OCI-LY3 (cell line): ENCODE data around the gene ATP13A2.

Source experiments
- EZH2phosphoT487 ChIP-seq: fragments of 200-600 bp; shearing (Covaris generic); IDR thresholded peaks from 2 replicates; pipeline ENCODE4 v1.6.1; 2018; ENCODE audit warnings: antibody characterized with exemption, mixed run types, low read depth
- TF ChIP-seq, protein P1 (sequence below): fragments of 200-600, 300-600 bp; sonication (generic); IDR thresholded peaks from 2 replicates; pipeline ENCODE4 v1.5.1; 2014; ENCODE audit warnings: antibody characterized with exemption, low read length, low read depth

DNA sequence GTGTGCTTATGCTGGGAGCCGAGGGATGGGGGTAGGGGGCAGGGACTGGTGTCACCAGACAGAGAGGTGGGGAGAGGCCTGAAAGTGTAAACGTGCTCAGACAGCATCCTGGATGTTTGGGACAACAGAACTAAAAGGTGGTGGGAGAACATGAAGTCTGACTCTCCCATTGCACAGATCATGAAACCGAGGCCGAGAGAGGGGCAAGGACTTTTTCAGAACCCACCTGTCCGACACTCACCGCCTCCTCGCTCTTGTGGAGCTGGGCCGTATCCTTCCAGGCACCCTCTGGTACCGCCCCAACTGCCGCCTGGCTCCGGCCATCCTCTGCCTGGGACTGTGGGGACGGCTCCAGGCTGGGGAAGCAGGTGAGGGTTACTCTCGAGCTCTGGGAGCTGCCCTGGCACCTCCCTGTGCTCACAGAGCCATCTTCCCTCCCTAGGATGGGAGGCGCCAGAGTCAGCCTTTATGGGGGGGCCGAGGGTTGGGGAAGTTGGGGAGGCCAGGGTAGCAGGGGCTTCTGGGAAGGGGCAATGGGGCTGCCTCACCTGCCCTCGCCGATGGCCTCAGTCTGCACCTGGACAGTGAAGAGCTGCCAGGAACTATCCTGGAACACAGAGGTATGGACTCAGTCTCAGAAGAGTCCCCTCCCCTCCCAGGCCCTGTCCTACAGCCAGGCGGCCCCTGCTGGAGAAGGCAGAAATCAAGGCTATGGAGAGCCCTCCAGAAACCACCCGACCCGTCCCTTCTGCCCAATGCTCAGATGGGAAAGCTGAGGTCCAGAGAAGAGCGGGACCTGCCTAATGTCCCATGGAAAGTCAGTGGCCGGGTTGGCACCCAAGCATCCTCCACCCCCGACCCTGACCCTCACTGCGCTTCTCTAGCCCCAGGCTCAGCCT, 7.0 kb downstream of the ATP13A2 start:
- TF ChIP-seq, protein P1, sequence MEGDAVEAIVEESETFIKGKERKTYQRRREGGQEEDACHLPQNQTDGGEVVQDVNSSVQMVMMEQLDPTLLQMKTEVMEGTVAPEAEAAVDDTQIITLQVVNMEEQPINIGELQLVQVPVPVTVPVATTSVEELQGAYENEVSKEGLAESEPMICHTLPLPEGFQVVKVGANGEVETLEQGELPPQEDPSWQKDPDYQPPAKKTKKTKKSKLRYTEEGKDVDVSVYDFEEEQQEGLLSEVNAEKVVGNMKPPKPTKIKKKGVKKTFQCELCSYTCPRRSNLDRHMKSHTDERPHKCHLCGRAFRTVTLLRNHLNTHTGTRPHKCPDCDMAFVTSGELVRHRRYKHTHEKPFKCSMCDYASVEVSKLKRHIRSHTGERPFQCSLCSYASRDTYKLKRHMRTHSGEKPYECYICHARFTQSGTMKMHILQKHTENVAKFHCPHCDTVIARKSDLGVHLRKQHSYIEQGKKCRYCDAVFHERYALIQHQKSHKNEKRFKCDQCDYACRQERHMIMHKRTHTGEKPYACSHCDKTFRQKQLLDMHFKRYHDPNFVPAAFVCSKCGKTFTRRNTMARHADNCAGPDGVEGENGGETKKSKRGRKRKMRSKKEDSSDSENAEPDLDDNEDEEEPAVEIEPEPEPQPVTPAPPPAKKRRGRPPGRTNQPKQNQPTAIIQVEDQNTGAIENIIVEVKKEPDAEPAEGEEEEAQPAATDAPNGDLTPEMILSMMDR, result no peak
- no peak for TF ChIP-seq EZH2phosphoT487
